SK-N-MC (cell line): Measurements from ENCODE around the gene TAOK1.
"Not testable (repeated sequence)": the region's sequence is repeated elsewhere in the genome, so short reads cannot be mapped to it uniquely, and the experiment has no call there.

Source experiments
- EZH2 ChIP-seq: fragments of 200-600 bp; sonication (generic); IDR thresholded peaks from one replicate; pipeline ENCODE4 v1.6.1; 2017; ENCODE audit warnings: antibody characterized with exemption
- FOXP2 ChIP-seq: optimal IDR thresholded peaks from 2 replicates; pipeline ENCODE3; 2011; ENCODE audit warnings: mild to moderate bottlenecking, moderate library complexity; ENCODE audit not compliant: insufficient read depth; ENCODE audit errors: extremely low read length, control extremely low read depth
- POLR2AphosphoS5 ChIP-seq: IDR thresholded peaks from 2 replicates; pipeline ENCODE4 v1.6.1; 2012; ENCODE audit warnings: mild to moderate bottlenecking, low read depth, low read length, borderline replicate concordance

DNA sequence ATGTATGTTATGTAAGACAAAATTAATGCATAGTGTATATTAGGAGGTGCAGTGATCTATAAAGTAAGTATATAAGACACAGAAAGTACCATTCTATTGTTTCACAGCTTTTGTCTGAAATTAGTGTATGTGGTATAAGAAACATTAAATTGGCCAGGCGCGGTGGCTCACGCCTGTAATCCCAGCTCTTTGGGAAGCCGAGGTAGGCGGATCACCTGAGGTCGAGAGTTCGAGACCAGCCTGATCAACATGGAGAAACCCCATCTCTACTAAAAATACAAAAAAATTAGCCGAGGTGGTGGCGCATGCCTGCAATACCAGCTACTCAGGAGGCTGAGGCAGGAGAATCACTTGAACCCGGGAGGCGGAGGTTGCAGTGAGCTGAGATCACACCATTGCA lies 44.7 kb upstream of the TAOK1 start:
- not testable (repeated sequence) for TF ChIP-seq EZH2, FOXP2, POLR2AphosphoS5
